ENCODE measurements around the gene MCM8.

DNA sequence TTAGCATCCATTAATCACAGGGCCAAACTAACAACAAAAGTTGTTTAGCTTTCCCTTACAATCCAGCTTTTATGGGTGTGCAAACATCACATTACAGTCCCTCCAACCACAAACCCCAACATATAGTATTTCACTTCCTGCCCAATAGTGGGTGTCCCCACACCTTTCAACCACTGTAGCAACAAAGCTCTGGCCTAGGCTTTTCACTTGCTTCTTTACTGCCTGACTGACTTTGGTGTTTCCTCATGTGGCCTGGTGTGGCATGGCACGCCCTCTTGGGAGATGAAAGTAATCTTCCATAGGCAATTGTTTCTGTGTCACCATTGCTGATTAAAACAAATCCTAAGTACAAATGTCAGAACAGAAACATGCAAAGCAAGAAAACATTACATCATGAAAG, 46.3 kb downstream of the MCM8 start:
- TF ChIP-seq, protein P1, sequence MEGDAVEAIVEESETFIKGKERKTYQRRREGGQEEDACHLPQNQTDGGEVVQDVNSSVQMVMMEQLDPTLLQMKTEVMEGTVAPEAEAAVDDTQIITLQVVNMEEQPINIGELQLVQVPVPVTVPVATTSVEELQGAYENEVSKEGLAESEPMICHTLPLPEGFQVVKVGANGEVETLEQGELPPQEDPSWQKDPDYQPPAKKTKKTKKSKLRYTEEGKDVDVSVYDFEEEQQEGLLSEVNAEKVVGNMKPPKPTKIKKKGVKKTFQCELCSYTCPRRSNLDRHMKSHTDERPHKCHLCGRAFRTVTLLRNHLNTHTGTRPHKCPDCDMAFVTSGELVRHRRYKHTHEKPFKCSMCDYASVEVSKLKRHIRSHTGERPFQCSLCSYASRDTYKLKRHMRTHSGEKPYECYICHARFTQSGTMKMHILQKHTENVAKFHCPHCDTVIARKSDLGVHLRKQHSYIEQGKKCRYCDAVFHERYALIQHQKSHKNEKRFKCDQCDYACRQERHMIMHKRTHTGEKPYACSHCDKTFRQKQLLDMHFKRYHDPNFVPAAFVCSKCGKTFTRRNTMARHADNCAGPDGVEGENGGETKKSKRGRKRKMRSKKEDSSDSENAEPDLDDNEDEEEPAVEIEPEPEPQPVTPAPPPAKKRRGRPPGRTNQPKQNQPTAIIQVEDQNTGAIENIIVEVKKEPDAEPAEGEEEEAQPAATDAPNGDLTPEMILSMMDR (IDR thresholded peaks at IDR 0.05): peak in 1 of 6 experiments; percentile 4
- no peak for TF ChIP-seq POLR2AphosphoS5 (IDR thresholded peaks at IDR 0.05)

All from upper lobe of left lung (tissue), 4 donors.